IPS DF 19.7 (cell line): ENCODE data around the gene ALG9.

Experiments used
- DNase-seq: peaks from one replicate; pipeline ENCODE4 v3.0.0-alpha.2; 2013; ENCODE audit warnings: low read depth, low spot score

ALG9 gene

DNA sequence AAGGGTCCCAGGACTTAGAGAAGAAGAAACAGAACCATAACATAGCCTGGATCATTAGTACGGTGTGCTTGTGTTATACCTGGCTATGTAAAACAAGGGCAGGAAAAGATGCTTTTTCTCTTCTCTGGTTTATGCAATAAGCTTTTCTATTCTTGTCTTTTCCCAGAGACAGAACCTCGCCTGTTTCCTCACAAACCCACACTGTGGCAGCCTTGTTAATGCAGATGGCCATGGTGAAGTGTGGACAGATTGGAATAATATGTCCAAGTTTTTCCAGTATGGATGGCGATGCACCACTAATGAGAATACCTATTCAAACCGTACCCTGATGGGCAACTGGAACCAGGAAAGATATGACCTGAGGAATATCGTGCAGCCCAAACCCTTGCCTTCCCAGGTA is 10.8 kb upstream of the ALG9 start:
- no peak for DNase-seq

DNA sequence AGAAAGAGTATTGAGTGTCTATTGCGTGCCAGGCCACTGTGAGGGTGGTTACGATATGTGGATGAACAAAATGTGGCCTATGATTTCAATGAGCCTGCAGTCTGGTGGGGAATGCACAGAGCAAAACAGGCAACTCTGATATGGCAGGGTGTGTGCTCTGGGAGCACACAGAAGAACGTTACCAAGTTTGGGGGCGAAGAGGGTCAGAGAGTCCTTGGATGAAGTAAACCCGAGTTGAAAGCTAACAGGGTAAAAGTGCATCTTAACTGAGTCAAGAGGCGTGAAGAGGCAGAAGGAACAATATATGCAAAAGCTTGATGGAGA is 8.2 kb upstream of the ALG9 start:
- DNase-seq = no peak

DNA sequence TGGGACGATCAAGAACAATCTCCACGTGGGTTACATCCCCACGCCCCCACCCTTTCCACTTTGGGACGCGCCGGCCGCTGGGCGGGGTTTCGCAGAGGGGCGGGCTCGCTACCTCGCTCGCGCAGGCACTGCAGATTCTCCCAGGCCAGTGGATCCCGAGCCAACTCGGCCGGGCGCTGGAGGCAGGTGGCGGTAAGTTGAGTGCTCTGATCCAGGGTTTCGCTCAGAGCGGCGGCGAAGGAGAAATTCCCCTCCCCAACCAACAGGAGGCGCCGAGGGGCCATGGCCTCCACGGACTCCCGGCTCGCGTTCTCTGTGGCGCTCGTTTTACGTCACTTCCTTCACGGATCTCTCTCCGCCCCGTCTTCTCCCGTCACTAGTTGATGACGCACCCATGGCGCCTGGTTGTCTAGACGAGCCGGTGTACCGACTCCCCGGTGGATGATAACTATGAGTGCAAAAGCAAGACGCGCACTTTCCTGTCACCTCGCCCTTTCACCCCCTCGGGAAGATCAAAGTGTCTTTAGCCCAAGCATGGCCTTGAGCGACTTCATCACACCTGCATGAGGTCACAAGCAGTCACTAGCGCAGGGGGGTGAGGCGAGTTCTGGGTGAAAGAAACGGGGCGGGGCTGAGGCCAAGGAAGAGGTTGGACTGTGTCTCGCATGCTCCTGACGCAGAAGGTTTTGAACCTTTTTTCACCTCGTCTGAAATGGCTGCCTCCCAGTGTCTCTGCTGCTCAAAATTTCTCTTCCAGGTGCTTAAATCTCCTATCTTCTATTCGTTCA is 7.7 kb upstream of the ALG9 start, which contains the start of the genes CFAP68 and FDXACB1:
TSS of gene CFAP68 (plus strand) at position 693 of the 788 bp plus-strand sequence. CDS start at position 713, 20 bp downstream.
TSS of gene FDXACB1 (minus strand) at position 317 of the 788 bp plus-strand sequence. CDS start at position 284, 33 bp downstream.
- peak; percentile 92 for DNase-seq

DNA sequence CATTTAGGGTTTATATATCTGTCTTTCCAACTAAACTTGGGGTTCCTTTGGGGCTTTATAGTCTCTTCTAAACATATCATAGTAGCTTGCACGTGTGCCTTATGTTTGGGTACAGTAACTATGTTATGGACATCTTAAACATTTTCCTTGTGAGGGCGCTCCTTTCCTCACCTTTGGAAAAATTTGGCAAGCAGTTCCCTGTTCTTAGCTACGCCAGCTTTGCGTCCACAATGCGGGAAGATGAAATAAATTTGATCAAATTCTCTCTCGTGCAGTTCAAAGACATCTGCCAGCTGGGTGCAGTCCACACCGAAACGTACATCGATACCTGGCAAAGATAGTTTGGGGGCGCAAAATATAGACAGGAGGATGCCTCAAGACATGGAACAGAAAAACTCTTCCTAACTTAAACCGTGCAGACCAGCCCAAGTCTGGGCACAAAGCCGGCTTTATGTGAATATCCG is 7.0 kb upstream of the ALG9 start:
- DNase-seq = no peak

DNA sequence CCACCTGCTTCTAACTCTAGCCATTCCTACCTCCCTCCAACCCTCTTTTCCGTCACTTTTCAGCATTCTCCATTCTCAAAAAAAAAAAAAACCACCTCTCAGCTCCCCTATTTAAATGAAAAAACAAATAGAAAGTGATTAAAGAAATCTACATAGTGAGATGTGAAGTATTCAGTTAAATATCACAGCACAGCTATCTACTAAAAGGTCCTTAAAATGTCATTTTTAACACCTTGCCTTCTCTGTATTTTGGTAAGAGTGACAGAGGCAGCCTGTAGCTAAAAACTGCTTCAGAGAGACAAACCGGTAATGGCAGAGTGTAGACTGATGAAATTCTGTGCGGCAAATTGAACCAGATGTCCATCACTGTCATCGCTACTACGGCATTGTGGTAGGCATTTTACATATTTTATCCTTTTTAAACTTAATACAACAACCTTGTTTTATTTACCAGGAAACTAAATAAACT is 346 bp upstream of the ALG9 start:
- DNase-seq = no peak

DNA sequence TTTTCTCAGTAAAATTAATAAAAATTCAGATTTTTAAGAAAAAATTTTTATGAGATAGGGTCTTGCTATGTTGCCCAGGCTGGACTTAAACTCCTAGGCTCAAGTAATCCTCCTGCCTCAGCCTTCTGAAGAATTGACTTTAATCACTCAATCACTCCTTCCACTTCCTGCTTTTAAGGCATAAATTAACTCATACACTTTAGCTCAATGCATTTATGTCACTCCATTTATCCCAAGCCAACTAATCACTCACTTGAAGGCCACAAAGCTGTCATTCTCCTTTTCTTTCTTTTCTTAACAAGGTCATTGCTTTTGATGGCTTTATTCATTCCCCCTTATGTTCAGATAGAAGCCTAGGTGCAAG is 877 bp downstream of the ALG9 start:
- no peak for DNase-seq

DNA sequence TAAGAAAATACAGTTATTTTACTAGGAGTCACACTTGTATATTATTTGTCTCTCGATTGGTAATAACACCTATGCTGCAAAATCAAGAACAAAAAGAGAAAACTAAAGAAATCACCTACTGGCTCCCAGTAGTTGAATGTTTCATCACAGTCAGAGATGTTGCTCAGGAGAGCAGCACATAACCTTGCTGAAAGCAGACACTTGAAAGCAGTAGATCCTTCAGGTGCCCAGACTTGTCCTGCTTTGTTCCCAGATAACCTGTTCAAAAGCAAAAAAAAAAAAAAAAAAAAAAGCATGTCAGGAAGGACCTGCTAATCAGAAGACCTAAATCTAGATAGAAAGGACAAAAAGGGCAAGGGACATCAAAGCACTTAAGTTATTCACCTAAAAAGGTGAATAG is 1.3 kb downstream of the ALG9 start:
- DNase-seq = no peak

DNA sequence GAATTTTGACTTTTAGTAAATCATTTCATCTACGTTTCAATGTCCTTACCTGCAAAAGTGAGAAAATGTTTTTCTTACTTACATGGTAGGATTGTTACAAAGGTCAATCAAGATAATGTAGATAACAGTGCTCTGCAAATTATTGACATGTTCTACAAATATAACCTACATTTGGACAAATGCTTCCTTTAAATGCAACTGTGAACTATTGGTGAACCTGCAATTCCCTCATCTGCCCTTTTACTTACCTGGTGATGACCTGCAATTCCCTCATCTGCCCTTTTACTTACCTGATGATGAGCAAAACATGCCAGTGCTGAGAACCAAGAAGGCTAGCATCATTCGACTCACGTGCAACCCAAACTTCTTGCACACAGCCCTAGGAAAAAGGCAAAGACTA is 11.1 kb downstream of the ALG9 start:
- DNase-seq = no peak

DNA sequence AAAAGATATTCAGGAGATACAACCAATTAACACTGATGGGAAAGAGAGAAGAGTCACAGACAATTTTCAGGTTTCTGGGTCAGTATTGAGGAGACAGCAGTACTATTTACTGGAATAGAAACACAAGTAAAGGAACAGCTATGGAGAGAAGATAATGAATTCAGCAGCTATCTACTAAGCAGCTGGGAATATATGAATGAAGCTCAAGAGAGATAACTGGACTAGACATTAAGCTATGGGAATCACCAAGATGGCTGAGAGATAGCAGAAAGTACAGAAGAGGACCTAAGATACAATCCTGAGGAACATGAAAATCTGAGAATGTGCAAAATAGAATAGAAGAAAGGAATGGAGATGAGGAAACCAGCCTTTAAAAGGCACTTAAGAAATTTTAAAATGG is 15.9 kb downstream of the ALG9 start:
- DNase-seq = no peak

DNA sequence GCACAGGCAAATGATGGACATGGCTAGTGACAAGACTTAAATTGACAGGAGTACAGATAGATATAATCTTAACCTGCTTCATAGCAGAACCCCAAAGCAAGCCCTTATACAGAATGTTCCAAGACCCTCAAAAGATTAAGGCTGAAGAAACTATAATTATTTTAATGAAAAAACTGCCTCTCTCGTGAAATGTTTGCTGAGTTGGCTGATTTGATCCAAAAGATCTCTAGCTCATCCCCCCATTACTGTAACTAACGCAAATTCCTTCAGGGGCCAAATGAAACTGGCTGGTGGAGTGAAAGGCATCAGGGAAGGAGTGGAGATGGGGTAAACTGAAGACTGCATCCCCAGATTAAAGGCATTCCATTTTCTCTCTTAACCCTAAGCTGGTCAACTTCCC is 19.3 kb downstream of the ALG9 start:
- no peak for DNase-seq

DNA sequence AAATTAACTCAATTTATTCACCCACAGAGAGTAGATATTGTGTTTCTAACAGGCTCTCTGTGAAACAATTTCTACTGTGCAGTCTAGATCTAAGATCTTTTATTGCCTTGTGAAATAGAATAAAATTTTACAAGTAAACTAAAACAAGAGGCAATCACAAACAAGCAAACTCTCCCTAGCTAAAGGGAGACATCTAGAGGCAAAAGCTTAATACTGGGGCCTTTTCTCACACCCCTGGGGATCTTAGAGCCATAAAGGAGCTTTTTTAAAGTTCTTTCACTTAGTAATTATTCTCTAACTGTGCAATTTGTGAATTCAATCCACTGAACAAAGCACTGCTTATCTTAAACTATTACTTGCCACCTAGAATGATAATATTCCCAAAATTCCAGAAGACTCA is 19.7 kb downstream of the ALG9 start:
- DNase-seq = no peak

DNA sequence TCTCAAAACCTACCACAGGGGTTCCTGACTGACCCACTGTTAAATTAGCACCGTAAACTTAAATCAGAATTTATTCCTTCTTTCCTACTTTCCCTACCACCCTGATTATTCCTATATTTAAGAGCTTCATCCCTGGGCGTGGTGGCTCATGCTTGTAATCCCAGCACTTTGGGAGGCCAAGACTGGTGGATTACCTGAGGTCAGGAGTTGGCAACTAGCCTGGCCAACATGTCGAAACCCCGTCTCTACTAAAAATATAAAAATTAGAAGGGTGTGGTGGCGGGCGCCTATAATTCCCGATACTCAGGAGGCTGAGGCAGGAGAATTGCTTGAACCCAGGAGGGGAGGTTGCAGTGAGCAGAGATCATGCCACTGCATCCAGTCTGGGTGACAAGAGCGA is 20.3 kb downstream of the ALG9 start:
- no peak for DNase-seq

DNA sequence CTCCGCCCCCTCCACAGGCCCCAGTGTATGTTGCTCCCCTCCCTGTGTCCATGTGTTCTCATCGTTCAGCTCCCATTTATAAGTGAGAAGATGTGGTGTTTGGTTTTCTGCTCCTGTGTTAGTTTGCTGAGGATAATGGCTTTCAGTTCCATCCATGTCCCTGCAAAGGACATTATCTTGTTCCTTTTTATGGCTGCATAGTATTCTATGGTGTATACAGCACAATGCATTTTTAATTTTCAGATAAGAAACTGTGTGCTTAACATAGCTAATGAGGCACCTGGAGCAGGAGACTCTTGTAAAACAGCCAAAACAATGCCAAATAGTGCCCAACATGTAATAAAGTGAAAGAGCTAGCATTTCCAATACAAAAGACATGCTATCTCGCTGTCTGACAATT is 21.8 kb downstream of the ALG9 start:
- DNase-seq = no peak

DNA sequence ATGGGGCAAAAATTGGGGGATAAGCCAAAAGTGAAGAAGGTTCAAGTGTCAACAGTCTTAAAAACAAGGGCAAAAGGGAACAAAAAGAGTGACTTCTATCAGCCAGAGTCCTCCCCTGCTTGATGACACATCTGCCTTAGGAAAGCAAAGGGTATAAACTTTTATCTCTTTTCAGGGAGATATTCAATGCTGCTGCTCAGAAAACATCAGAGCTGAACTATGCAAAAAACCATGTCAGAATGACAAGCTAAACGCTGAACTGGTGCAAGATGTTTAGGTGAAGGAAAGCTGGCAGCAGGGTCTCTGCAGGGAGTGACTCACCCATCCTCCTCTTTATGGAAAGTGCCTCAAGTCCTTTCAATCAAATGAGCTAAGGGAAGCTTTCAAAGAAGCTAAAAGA is 24.7 kb downstream of the ALG9 start:
- no peak for DNase-seq

DNA sequence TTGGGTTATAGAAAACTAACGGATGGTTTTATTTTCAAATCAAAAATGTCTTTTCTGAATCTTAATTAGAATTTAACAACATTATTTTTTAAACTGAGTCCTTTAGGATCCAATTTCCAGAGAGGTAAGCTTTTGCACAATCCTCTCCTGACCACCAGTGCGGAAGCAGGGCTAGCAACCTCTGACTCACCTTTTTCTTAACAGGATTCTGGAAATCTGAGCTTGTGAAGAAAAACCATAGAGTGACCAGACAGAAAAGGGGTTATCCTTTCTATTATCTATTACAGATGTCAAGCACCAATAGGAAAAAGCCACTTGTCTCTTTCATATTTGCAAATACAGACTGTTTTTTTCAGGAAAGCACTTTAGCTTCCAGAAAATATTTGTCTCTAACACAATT is 25.3 kb downstream of the ALG9 start:
- no peak for DNase-seq

DNA sequence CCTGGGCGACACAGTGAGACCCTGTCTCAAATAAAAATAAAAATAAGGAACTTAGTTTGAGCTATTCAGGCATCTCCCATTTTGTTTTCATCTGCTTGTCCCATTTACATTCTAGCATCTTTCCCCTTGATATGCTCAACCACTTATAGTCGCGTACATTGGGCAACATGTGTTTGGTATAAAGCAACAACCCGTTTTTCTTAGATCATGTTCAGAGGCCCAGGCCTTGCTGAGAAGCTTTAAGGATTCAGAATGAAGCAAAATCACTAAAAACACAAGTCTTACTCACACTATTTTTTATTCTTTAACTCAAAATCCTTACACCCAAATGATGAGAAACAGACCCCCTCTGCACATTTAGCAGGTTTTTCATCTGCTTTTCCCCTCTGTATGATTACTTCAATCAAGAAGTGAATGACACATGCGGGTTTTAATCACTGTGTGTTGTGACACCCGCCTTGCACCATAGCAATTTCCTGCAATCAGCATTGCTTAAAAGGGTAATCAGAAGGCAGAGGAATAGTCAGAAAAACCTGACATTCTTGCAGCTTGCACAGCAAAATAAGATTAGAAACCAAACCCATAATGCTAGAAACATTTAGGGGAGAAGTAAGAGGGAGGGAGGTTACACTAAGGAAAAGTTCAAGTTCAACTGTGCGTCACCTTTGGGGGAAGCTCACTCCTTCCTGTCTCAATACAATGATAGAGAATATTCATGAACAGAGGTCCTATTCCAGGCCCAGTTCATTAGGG is 25.9 kb downstream of the ALG9 start:
- DNase-seq = no peak

DNA sequence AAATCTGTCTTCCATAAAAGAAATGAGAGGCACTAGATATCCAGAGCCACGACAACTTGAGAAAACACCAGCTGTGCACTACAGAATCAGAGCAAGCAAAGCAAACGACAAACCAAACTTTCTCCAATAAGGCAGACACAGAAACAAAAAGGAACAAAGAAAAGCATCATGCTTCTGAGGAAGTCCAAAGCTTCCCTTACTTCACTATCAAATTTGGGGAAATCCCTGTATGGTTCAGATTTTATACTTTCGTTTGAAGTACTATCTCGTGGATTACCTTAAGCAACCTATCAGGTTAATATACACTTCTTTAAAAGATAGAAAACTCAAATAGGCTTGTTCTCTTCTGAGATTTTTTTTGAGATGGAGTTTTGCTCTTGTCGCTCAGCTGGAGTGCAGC is 27.7 kb downstream of the ALG9 start:
- DNase-seq = no peak

DNA sequence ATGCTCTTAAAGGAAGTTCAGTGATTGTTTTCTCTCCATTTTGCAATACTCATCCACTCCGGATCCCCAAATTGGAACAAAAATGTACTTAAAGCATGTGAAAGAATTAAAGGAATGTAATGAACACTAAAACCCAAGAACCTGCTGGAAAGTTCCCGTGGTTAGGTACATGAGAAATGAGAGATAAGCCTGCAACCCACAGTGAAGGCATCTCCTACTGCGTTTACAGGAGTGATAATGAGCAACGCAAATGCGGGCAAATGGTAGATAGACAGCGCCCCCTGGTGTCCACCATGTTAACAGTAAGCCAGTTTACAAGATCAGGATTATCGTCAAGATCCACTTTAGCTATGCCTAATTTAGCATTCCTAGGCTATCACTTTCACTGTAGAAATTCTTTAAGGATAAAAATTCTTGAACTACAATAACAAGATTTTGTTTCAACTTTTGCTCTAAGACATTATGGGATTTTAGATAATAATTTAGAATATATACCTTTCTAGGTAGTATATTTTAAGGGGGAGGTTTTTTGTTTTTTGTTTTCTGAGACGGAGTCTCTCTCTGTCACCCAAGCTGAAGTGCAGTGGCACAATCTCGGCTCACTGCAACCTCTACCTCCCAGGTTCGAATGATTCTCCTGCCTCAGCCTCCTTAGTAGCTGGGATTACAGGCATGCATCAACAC is 29.9 kb downstream of the ALG9 start:
- peak; percentile 52 for DNase-seq

DNA sequence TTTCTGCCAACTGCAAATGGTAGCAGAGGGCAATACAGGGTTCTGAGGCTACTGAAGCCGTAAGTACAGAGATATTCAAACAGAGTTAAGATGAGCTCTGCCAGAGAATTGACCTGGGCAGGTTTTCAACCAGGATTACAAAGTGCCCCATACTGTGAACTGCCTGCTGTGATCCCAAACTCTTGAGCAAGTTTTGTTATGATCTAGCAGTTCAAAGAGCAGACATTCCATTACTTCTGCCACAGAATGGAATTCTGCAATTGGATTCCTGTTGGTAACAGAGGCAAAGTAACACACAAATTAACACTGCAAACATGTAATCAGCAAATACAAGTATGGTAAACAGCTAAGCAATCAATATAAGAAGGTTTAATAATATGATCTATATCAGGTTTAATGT is 31.2 kb downstream of the ALG9 start:
- DNase-seq = peak; percentile 5

DNA sequence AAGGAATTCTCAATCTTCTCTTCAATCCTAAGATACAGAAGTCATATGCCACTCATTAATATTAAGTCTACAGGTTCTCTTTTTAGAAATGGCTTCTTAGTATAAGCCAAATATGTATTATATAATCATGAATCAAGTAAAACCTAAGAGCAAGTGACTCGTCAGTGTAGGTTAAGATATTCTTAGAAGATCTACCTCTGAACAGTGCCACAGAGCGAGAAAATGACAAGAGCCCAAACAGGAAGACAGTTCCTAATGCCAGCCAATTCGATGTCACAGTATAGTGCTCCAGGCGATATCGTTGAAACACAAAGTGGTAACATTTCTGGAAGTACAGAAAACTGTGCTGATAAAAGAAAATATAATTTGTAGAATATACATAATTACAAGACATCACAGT is 33.3 kb downstream of the ALG9 start:
- DNase-seq = no peak

DNA sequence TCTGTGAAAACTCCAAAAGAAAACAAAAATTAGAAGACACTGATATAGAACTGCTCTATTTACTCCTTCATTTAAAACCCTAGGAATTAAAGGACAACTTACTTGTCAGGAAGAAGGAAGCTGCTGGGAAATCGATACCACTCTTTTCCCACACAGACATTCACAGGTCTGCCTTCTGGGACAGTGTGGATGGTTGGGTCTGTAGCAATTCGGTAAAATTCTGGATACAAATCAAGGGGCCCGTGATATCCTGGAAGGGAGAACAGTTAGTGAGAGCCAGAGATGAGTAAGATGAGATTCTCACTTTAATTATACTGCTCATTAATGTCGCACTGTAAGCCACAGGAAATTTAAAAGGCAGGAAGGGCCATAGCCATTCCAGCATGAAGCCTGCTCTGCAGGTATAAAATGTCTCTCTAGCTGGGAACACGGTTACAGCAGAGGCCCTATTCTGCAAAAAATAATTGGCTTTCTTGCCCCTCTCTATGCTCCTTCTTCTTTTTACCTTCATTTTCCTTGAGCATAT is 34.0 kb downstream of the ALG9 start:
- DNase-seq = no peak

DNA sequence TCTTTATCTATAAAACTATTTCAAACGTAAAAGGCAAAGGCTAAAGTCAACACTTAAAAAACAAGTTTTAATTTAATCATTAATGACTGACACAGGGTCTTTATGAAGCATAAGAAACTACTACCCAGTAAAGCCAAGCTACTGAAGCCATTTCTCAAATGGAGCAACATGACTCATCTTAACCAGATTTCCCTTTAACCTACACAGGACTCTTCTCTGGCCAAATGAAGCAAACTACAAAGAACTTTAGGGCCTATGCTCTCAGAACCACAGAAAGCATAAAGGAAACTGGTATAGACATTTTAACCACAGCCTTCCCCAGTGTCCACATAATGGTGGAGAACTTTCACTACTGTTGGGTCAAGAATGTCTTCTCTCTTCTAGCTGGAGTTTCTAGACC is 34.7 kb downstream of the ALG9 start:
- no peak for DNase-seq
